OCI-LY3 (cell line): ENCODE results near the gene LTN1.

Source experiments
- H2AFZ ChIP-seq: fragments of 200-600, 300-600 bp; shearing (Covaris generic); 2 replicates; pipeline ENCODE4 v1.6.0; 2014; ENCODE audit warnings: antibody characterized with exemption, low read depth, low read length
- H3K27ac ChIP-seq: fragments of 200-600, 300-600 bp; sonication (generic); 2 replicates; pipeline ENCODE4 v1.5.1; 2014; ENCODE audit warnings: mild to moderate bottlenecking, low read length, moderate library complexity, mixed read lengths
- H3K27me3 ChIP-seq: fragments of 200-600, 300-600 bp; sonication (generic); 2 replicates; pipeline ENCODE4 v1.6.1; 2014; ENCODE audit warnings: low read depth, low read length, mixed read lengths
- H3K36me3 ChIP-seq: fragments of 200-600, 300-600 bp; sonication (generic); replicated peaks from 2 replicates; pipeline ENCODE3; 2014; ENCODE audit warnings: low read depth, low read length, mixed read lengths
- H3K4me1 ChIP-seq: fragments of 300-600, 200-600 bp; sonication (generic); 2 replicates; pipeline ENCODE4 v1.6.1; 2014; ENCODE audit warnings: low read length, mixed read lengths
- H3K4me2 ChIP-seq: fragments of 200-600, 300-600 bp; sonication (generic); 2 replicates; pipeline ENCODE4 v1.6.1; 2014; ENCODE audit warnings: low read length, mixed read lengths
- H3K4me3 ChIP-seq: fragments of 300-600, 200-600 bp; sonication (generic); 2 replicates; pipeline ENCODE4 v1.5.1; 2014; ENCODE audit warnings: antibody characterized with exemption, mild to moderate bottlenecking, low read length, moderate library complexity
- H3K79me2 ChIP-seq: fragments of 300-600, 200-600 bp; shearing (Covaris generic); 2 replicates; pipeline ENCODE4 v1.6.1; 2014; ENCODE audit warnings: mild to moderate bottlenecking, low read length, mixed read lengths
- H3K9ac ChIP-seq: fragments of 300-600, 200-600 bp; shearing (Covaris generic); 2 replicates; pipeline ENCODE4 v1.6.0; 2014; ENCODE audit warnings: mild to moderate bottlenecking, low read length, moderate library complexity
- H3K9me3 ChIP-seq: fragments of 200-600, 300-600 bp; shearing (Covaris generic); 2 replicates; pipeline ENCODE4 v1.6.1; 2014; ENCODE audit warnings: low read length, mixed read lengths; ENCODE audit not compliant: insufficient read depth
- H4K20me1 ChIP-seq: fragments of 200-600, 300-600 bp; sonication (generic); 2 replicates; pipeline ENCODE4 v1.6.1; 2016; ENCODE audit warnings: low read length, mixed read lengths; ENCODE audit not compliant: insufficient read depth
- CTCF ChIP-seq: fragments of 200-600, 300-600 bp; sonication (generic); IDR thresholded peaks from 2 replicates; pipeline ENCODE4 v1.5.1; 2014; ENCODE audit warnings: antibody characterized with exemption, low read length, low read depth
- EZH2phosphoT487 ChIP-seq: fragments of 200-600 bp; shearing (Covaris generic); IDR thresholded peaks from 2 replicates; pipeline ENCODE4 v1.6.1; 2018; ENCODE audit warnings: antibody characterized with exemption, mixed run types, low read depth

Gene LTN1

GRCh38 chr21:28992526-28993292, at the start of gene LTN1:
Gene LTN1, minus strand, starts transcription at chr21:28992877. Its CDS starts 72 bp downstream, at chr21:28992805.
- no peaks in the 10 kb centered on the region for H3K27me3 ChIP-seq
- no peaks in the 10 kb centered on the region for H4K20me1 ChIP-seq
- H3K4me3 ChIP-seq: peak within 1 kb of the TSS; percentile 94
- peak within 1 kb of the TSS; percentile 88 for H3K4me2 ChIP-seq
- peaks cover 12% of the 10 kb centered on the region for H3K4me1 ChIP-seq
- TF ChIP-seq CTCF (no peak), EZH2phosphoT487 (no peak)
- H3K27ac ChIP-seq: peak within 1 kb of the TSS; percentile 69
- peak within 1 kb of the TSS; percentile 81 for H3K9ac ChIP-seq
- H2AFZ ChIP-seq: peak within 1 kb of the TSS; percentile 78; the same call in 1 of the 2 replicates
- no peaks in the 10 kb centered on the region for H3K9me3 ChIP-seq
- H3K79me2 ChIP-seq: peaks cover 41% of the 10 kb centered on the region
- H3K36me3 ChIP-seq: no peaks in the 10 kb centered on the region

GRCh38 chr21:29034678-29035077, 42.0 kb upstream of the LTN1 start:
- no peak overlapping the region for H3K4me3 ChIP-seq
- H3K9ac ChIP-seq: no peak overlapping the region
- 0 out of 2 replicates have a peak overlapping the region, but pooled peaks have one; percentile 10 for H3K4me2 ChIP-seq
- H3K27me3 ChIP-seq: no peaks in the 10 kb centered on the region
- peak overlapping the region; percentile 30; the same call in 1 of the 2 replicates for H3K27ac ChIP-seq
- no peaks in the 10 kb centered on the region for H4K20me1 ChIP-seq
- no peak for TF ChIP-seq EZH2phosphoT487
- TF ChIP-seq CTCF: no peak
- peaks cover 35% of the 10 kb centered on the region for H3K36me3 ChIP-seq
- H3K79me2 ChIP-seq: peaks cover 2% of the 10 kb centered on the region; the same call in 1 of the 2 replicates
- H3K9me3 ChIP-seq: no peaks in the 10 kb centered on the region
- peaks cover 7% of the 10 kb centered on the region for H3K4me1 ChIP-seq
- no peak overlapping the region for H2AFZ ChIP-seq

- H3K27me3 ChIP-seq: no peaks in the 10 kb centered on the region
- H3K27ac ChIP-seq: no peak overlapping the region
- peaks cover 7% of the 10 kb centered on the region for H3K4me1 ChIP-seq
- peaks cover 8% of the 10 kb centered on the region for H3K79me2 ChIP-seq
- H3K36me3 ChIP-seq: peaks cover 36% of the 10 kb centered on the region
- H3K4me3 ChIP-seq: no peak overlapping the region
- TF ChIP-seq EZH2phosphoT487 (no peak), CTCF (no peak)
- no peak overlapping the region for H2AFZ ChIP-seq
- no peak overlapping the region for H3K9ac ChIP-seq
- no peaks in the 10 kb centered on the region for H3K9me3 ChIP-seq
- no peak overlapping the region for H3K4me2 ChIP-seq
- H4K20me1 ChIP-seq: no peaks in the 10 kb centered on the region
Measured at GRCh38 chr21:29033871-29034270, 41.2 kb upstream of the LTN1 start.

- no peak overlapping the region for H3K4me2 ChIP-seq
- no peak overlapping the region for H3K4me3 ChIP-seq
- no peak overlapping the region for H3K27ac ChIP-seq
- H3K27me3 ChIP-seq: no peaks in the 10 kb centered on the region
- peaks cover 14% of the 10 kb centered on the region for H3K79me2 ChIP-seq
- peaks cover 7% of the 10 kb centered on the region for H3K4me1 ChIP-seq
- peaks cover 39% of the 10 kb centered on the region for H3K36me3 ChIP-seq
- no peak overlapping the region for H2AFZ ChIP-seq
- no peaks in the 10 kb centered on the region for H3K9me3 ChIP-seq
- no peak for TF ChIP-seq EZH2phosphoT487
- TF ChIP-seq CTCF: no peak
- H4K20me1 ChIP-seq: no peaks in the 10 kb centered on the region
- no peak overlapping the region for H3K9ac ChIP-seq
Measured at GRCh38 chr21:29033301-29033700, 40.6 kb upstream of the LTN1 start.
